T-helper 2 cell treated with Interferon-gamma antibody and Interleukin-4, amounts not matched to agents 5 μg/mL and 100 μg/mL, for 36 hours (primary cell): ENCODE data around the gene ZNF189.

Experiments used
- DNase-seq: peaks from one replicate; pipeline ENCODE4 v3.0.0; 2021; ENCODE audit warnings: low spot score
- H3K27ac Mint-ChIP-seq: one replicate; pipeline ENCODE4 v1.8.0; 2021; ENCODE audit warnings: mild to moderate bottlenecking, mixed read lengths
- H3K27me3 Mint-ChIP-seq: one replicate; pipeline ENCODE4 v1.8.0; 2021; ENCODE audit warnings: low read depth, mixed read lengths
- H3K36me3 Mint-ChIP-seq: one replicate; pipeline ENCODE4 v1.8.0; 2021; ENCODE audit warnings: low read depth, mixed read lengths
- H3K4me1 Mint-ChIP-seq: one replicate; pipeline ENCODE4 v1.8.0; 2021; ENCODE audit warnings: low read depth, mixed read lengths
- H3K4me3 Mint-ChIP-seq: one replicate; pipeline ENCODE4 v1.8.0; 2022; ENCODE audit warnings: mild to moderate bottlenecking, moderate library complexity, mixed read lengths
- H3K9me3 Mint-ChIP-seq: one replicate; pipeline ENCODE4 v1.8.0; 2021; ENCODE audit warnings: mixed read lengths

ZNF189 gene

DNA sequence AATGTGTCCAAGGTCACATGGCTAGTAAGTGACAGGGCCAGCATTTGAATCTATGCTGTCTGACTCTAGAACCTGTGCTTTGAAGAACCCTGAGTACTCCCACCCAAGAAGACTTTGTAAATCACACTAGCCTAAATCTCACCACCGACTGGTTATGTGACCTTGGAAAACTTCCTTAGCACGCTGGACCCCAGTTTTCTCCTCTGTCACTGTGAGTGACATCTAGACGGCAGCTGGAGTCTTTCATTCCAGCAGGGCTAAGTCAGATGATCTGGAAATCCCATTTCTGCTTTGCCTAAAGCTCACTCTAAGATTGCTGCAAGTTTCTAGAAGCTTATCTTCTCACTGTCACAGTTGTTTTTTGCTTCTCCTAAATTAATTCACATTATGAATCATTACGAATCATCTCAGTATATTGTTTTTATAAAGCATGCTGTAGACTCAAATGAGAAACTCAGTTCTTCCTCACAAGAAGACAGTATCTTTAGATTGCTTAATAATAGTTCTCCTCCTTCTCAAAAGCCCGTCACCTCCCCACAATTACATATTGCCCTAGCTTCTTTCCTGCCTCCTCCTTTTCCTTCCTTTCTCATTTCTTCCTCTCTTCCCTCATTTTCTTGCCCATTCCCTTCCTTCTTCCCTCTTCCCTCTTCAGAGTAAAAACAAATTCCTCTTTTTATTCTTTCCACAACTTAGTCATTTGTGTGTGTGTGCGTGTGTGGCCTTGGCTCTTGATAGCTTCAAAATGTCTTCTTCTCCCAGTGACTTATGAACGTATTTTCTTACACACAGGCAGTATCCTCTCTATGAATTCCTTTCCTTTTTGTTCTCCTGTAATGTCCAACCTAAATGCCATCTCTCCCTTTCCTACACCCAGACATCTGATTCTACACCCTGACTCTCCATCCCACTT lies 20.1 kb downstream of the ZNF189 start:
- Mint-ChIP-seq H3K36me3 (no peaks in the 10 kb centered on the region), H3K27ac (no peak overlapping the region), H3K4me1 (no peaks in the 10 kb centered on the region), H3K9me3 (peaks cover 36% of the 10 kb centered on the region), H3K4me3 (no peak overlapping the region), H3K27me3 (no peaks in the 10 kb centered on the region)
- DNase-seq, result no peak

DNA sequence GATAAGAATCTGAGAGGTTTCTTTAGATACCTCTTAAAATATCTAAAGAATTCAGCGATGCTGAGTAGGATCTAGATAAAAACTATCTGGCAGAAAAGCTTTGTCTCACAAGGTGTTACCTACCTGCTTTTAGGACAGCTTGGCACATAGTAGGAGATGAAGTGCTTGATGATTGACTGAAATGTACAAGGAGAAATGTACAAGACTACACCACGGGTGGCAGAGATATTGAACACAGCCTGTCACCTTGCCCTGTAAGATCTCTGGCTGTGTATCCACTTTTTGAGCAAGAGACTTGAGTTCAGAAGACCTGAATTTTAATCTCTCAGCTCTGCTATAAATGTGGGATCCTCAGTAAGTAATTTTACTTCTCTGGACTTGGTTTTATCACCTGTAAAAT lies 21.2 kb downstream of the ZNF189 start:
- H3K27ac Mint-ChIP-seq, result no peak overlapping the region
- no peaks in the 10 kb centered on the region for H3K4me1 Mint-ChIP-seq
- H3K9me3 Mint-ChIP-seq, result peaks cover 30% of the 10 kb centered on the region
- no peaks in the 10 kb centered on the region for H3K27me3 Mint-ChIP-seq
- DNase-seq, result no peak
- H3K36me3 Mint-ChIP-seq, result no peaks in the 10 kb centered on the region
- H3K4me3 Mint-ChIP-seq, result no peak overlapping the region

DNA sequence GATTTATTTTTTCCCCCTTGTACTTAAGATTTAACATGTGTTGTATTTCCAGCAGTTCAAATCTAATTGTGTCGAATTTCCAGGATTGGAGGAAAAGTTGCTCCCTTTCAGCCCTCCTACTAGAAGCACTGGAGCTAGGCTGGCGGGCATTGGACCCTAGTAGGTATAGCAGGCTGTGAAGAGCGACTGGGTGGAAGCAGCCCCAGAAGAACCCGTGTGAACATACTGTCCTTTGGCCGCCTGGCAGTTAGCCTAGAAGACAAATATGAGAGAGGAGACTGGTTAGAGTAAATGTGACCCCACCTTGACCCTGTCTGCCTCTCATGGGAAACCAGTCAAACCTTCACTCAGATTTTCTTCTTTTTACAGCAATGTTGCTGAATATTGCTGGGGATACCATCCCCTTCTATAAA lies 23.0 kb downstream of the ZNF189 start:
- H3K4me1 Mint-ChIP-seq, result no peaks in the 10 kb centered on the region
- H3K9me3 Mint-ChIP-seq, result peaks cover 23% of the 10 kb centered on the region
- no peak for DNase-seq
- no peaks in the 10 kb centered on the region for H3K36me3 Mint-ChIP-seq
- H3K4me3 Mint-ChIP-seq, result no peak overlapping the region
- H3K27ac Mint-ChIP-seq, result no peak overlapping the region
- no peaks in the 10 kb centered on the region for H3K27me3 Mint-ChIP-seq

DNA sequence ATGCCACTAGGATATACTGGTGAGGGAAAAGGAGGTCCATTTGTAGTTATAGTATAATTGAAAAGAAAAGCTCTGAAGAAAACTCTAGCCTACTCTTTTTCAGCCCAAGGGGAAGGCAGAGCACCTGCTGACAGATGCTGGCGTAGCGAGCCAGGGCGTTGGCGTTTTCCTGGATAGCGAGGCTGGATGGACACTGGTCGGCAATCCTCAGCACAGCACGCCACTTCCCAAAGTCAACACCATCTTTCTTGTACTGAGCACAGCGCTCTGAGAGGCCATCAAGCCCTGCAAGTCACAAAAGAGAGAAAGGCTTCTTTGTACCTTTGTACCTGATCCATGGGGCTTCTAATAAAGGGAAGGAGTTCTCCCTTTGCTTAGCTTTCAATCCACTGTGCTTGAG lies 28.7 kb downstream of the ZNF189 start:
- Mint-ChIP-seq H3K36me3 (no peaks in the 10 kb centered on the region), H3K4me3 (no peak overlapping the region), H3K27me3 (no peaks in the 10 kb centered on the region), H3K9me3 (peaks cover 4% of the 10 kb centered on the region), H3K4me1 (no peaks in the 10 kb centered on the region), H3K27ac (no peak overlapping the region)
- no peak for DNase-seq

DNA sequence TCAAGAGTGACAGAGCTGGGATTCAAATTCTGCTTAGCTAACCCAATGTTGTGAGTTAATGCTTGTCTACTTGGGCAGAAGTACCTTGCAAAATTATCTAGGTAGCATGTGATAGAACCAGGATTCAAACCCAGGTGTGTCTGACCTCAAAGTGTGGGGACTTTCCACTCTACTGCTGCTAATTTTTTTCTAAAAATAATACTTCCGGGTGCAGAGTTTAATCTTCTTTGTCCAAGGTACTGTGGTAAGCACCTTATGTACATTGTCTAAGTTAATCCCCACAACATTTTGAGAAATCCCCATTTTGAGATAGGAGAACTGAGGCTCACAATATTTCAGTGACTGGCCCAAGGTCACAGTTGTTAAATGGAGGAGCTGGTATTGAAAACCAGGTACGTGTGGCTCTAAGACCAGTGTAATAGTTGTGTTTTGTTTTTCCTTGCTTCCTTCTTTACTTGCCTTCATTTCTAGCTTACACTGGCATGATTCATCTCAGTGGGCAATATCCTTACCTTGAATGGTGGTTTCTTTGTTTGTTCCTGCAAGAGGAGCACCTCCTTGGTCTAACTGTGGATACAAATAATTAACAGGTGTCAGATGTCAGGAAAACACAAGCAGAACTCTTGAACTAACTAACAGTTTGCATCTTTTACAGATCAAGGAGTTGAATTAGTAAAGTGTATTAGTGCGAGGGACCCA lies 29.5 kb downstream of the ZNF189 start:
- Mint-ChIP-seq H3K9me3 (peaks cover 4% of the 10 kb centered on the region), H3K27ac (no peak overlapping the region), H3K36me3 (no peaks in the 10 kb centered on the region), H3K27me3 (no peaks in the 10 kb centered on the region), H3K4me1 (no peaks in the 10 kb centered on the region), H3K4me3 (no peak overlapping the region)
- no peak for DNase-seq

DNA sequence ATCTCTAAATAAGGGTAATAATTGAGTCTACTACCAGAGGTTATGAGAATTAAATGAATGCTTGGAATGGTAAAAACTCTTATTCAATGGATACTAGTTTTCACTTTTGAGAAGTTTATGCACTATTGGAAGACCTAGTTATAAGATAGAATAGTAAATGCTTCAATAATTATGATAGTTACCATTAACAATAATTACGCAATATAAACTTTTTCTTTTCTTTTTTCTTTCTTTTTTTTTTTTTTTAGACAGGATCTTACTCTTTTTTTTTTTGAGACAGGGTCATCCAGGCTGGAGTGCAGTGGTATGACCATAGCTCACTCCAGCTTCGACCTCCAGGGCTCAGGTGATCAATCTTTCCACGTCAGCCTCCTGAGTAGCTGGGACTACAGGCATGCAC lies 30.3 kb downstream of the ZNF189 start:
- Mint-ChIP-seq H3K9me3 (peaks cover 4% of the 10 kb centered on the region), H3K36me3 (no peaks in the 10 kb centered on the region), H3K27me3 (no peaks in the 10 kb centered on the region), H3K4me3 (no peak overlapping the region), H3K4me1 (no peaks in the 10 kb centered on the region), H3K27ac (no peak overlapping the region)
- DNase-seq, result no peak

DNA sequence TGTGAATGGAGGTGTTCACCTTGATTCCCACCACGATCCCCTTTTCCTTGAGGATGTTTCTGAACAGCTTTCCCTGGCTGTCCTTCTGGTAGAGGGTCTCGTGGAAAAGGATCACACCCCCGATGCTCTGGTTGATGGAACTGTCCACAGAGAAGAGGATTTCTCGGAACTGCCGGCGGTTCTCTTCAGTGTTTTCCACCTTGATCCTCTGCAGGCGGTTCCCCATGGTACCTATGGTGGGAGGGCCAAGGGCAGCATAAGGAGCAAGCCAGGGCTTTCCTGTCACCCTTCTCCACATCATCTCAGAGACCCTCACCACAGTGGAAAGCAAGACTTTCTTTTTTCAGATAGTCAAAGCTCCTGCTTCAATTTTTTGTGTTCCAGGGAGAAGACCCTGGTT lies 31.1 kb downstream of the ZNF189 start:
- Mint-ChIP-seq H3K4me1 (no peaks in the 10 kb centered on the region), H3K27ac (no peak overlapping the region), H3K36me3 (no peaks in the 10 kb centered on the region), H3K27me3 (no peaks in the 10 kb centered on the region), H3K4me3 (no peak overlapping the region), H3K9me3 (no peaks in the 10 kb centered on the region)
- DNase-seq, result no peak

DNA sequence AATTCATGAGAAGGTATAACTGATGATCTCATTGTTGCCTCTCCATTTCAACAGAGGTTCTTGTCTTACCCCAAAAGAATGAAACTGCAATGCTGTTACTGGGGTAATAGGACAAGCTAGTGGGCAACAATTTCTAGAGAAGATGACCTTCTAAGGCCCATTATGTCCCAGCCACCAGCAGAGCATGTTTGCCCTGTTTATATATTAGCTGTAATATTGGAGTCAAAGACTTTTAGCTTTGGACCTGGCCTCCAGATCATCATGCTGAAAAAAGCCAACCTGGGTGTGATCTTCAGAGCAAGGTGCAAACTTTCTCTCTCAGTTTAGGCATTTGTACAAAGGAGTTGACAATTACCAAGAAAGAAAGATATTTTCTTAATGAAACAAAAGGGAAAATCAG lies 33.5 kb downstream of the ZNF189 start:
- Mint-ChIP-seq H3K27ac (no peak overlapping the region), H3K27me3 (peaks cover 4% of the 10 kb centered on the region), H3K9me3 (no peaks in the 10 kb centered on the region), H3K4me1 (no peaks in the 10 kb centered on the region), H3K4me3 (no peak overlapping the region), H3K36me3 (no peaks in the 10 kb centered on the region)
- no peak for DNase-seq

DNA sequence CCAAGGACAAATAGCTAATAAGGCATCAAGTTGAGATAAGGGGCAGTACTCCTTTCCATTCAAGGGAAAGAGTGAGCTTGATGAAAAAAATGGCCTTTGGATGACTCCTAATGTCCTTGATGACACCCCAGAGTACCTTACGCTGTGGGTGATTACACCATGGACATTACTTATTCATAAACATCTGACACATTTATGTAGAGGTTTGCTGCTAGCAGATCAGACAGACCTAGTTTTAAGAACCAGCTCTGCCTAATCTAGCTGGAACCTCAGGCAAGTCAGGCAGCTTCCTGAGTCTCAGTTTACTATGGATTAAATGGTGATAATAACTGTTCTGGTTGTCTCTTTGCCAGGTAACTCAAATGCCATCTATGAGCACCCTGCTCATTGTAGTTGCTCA lies 34.1 kb downstream of the ZNF189 start:
- no peaks in the 10 kb centered on the region for H3K36me3 Mint-ChIP-seq
- H3K4me1 Mint-ChIP-seq, result no peaks in the 10 kb centered on the region
- H3K4me3 Mint-ChIP-seq, result no peak overlapping the region
- DNase-seq, result no peak
- no peak overlapping the region for H3K27ac Mint-ChIP-seq
- H3K27me3 Mint-ChIP-seq, result peaks cover 4% of the 10 kb centered on the region
- H3K9me3 Mint-ChIP-seq, result no peaks in the 10 kb centered on the region

DNA sequence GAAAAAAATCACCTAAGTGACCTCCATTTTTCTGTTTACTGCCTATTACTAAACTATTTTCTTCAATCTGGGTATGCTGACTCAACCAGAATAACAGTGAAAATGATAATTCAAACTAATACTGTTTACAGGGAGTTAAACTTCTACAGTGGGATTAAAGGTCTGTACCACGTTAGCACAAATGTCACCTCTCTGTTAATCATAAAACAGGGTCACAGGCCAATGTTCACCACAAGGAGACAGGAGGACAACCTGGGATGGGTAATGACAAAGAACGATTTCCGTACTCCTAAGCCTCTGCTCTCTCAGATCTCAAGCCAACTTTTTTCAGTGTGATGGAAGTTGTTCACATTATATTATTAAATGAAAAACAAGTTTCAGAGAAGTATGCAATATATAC lies 34.6 kb downstream of the ZNF189 start:
- no peak overlapping the region for H3K27ac Mint-ChIP-seq
- H3K36me3 Mint-ChIP-seq, result no peaks in the 10 kb centered on the region
- H3K4me3 Mint-ChIP-seq, result no peak overlapping the region
- H3K4me1 Mint-ChIP-seq, result no peaks in the 10 kb centered on the region
- no peak for DNase-seq
- peaks cover 4% of the 10 kb centered on the region for H3K27me3 Mint-ChIP-seq
- H3K9me3 Mint-ChIP-seq, result no peaks in the 10 kb centered on the region

DNA sequence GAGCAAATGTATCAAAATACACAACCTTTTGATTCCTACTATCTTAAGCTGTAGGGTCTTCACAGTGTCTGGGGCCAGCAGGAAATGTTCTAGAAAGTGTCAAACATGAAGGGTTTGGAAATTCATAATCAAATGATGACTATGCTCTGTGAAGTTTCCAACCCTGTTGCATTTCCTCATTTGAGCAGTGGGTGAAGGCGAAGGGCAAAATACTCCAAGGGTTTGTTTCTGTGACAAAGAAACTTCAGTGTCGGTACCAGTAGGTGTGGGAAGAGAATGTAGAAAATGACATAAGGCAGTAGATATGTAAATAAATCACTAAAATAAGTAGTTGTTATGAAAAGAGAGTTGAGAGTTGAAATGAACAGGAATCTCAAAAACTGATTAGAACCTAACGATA lies 36.3 kb downstream of the ZNF189 start:
- H3K9me3 Mint-ChIP-seq, result no peaks in the 10 kb centered on the region
- DNase-seq, result no peak
- no peaks in the 10 kb centered on the region for H3K36me3 Mint-ChIP-seq
- H3K4me1 Mint-ChIP-seq, result no peaks in the 10 kb centered on the region
- H3K27ac Mint-ChIP-seq, result no peak overlapping the region
- no peak overlapping the region for H3K4me3 Mint-ChIP-seq
- H3K27me3 Mint-ChIP-seq, result peaks cover 4% of the 10 kb centered on the region

DNA sequence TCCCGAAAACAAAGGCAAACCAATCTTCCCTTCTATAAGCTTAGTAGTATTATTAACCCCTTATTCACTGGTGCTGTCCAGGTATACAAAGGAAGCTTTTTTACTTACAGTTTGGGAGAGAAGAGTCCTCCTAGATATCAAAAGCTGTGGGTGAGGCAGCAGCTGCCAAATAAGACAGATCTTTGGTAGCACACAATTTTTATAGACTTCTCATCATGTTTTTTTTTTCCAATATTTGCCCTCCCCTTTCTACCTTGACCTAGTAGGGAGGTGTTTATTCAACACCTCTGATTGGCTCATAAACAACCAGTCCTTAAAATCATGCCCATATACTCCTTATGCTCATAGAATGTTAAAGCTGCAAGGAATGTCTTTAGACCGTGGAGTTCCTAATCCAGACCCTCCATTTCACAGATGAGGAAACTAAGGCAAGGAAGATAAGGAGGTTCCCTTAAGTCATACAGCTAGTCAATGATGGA lies 37.0 kb downstream of the ZNF189 start, which contains the start of gene ALDOB:
TSS of gene ALDOB (minus strand) at position 174 of the 479 bp plus-strand sequence. CDS start 4,887 bp downstream, outside the sequence.
- Mint-ChIP-seq H3K27me3 (peaks cover 4% of the 10 kb centered on the region), H3K9me3 (no peaks in the 10 kb centered on the region), H3K36me3 (no peaks in the 10 kb centered on the region), H3K4me3 (no peak within 1 kb of the TSS), H3K27ac (no peak within 1 kb of the TSS), H3K4me1 (no peaks in the 10 kb centered on the region)
- DNase-seq, result no peak

DNA sequence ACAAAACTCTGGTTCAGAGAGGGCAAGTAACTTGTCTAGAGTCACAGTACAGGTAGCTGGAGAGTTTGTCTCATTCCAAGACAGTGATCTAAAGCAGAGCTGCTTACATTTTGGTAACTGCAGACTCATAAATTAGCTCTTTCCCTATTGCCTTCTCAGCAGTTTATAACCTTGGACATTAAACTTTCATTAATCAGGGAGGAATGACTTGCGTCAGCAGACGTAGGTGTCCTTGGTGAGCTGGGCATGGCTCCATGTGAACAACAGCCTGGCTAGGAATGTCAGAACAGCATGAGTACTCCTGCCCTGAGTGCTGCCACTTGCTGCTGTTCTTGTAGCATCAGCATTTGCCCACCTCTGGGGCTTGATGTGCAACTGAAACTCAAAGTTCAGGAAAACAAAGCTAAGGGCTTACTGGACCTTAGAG lies 39.2 kb downstream of the ZNF189 start:
- Mint-ChIP-seq H3K4me1 (no peaks in the 10 kb centered on the region), H3K4me3 (no peak overlapping the region), H3K27me3 (peaks cover 5% of the 10 kb centered on the region), H3K27ac (no peak overlapping the region), H3K9me3 (no peaks in the 10 kb centered on the region), H3K36me3 (no peaks in the 10 kb centered on the region)
- DNase-seq, result no peak

DNA sequence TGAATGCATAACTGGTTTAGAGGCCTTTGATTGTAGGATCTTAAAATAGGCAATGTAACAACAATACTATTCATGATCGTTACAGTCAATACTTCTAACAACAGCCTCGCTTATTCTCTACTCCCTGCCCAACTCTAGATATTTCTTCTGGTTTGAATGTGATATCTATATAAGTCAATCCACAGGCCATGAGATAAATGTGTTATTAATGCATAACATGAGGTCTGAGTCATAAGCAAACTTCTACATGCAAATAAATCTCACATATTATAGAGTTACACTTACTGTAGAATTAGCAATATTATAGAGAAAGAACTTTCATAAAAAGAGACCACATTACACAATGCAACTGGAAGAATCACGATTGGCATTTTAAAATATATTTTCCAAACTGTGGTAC lies 39.9 kb downstream of the ZNF189 start:
- DNase-seq, result no peak
- no peaks in the 10 kb centered on the region for H3K4me1 Mint-ChIP-seq
- no peak overlapping the region for H3K4me3 Mint-ChIP-seq
- H3K27me3 Mint-ChIP-seq, result peaks cover 5% of the 10 kb centered on the region
- no peak overlapping the region for H3K27ac Mint-ChIP-seq
- H3K9me3 Mint-ChIP-seq, result no peaks in the 10 kb centered on the region
- H3K36me3 Mint-ChIP-seq, result no peaks in the 10 kb centered on the region
